Measurements from ENCODE around the gene KNOP1.

KNOP1 gene

DNA sequence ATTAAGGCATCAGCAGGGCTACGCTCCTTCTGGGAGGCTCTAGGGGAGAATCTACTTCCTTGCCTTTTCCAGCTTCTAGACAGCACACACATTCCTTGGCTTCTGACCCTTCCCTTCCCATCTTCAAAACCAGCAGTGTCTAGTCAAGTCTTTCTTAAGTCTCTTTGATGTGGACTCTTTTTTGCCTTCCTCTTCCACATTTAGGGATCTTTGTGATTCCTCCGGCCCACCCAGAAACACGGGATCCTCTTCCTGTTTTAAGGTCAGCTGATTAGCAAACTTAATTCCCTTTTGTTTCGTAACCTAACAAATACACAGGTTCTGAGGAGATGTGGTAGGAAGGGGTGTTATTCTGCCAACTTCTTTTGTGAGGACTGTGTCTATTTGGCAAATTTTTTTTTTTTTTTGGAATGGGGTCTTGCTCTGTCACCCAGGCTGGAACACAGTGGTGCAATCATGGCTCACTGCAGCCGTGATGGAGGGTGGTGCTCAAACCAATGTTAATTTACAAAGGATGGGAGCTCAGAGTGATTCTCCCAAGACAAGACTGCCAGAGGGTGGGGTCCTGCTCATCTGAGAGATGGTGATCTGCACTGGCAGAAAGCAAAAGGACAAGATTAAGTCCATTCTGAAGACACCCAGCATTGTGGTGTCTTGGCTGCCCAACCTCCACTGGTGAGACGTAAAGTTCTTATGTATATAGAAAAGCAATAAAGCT, 14.7 kb downstream of the KNOP1 start:
- Mint-ChIP-seq H3K4me1 (peaks cover 26% of the 10 kb centered on the region), H3K36me3 (peaks cover 15% of the 10 kb centered on the region)

GRCh38 chr16:19701091-19701490, 16.9 kb downstream of the KNOP1 start:
- Mint-ChIP-seq H3K9me3 (no peaks in the 10 kb centered on the region), H3K4me1 (peaks cover 46% of the 10 kb centered on the region), H3K36me3 (peaks cover 16% of the 10 kb centered on the region), H3K27me3 (no peaks in the 10 kb centered on the region), H3K27ac (no peak overlapping the region), H3K4me3 (no peak overlapping the region)

More for the DNA sequence above, 14.7 kb downstream of the KNOP1 start:
- Mint-ChIP-seq H3K27me3 (no peaks in the 10 kb centered on the region), H3K4me3 (no peak overlapping the region), H3K27ac (no peak overlapping the region), H3K9me3 (no peaks in the 10 kb centered on the region)

DNA sequence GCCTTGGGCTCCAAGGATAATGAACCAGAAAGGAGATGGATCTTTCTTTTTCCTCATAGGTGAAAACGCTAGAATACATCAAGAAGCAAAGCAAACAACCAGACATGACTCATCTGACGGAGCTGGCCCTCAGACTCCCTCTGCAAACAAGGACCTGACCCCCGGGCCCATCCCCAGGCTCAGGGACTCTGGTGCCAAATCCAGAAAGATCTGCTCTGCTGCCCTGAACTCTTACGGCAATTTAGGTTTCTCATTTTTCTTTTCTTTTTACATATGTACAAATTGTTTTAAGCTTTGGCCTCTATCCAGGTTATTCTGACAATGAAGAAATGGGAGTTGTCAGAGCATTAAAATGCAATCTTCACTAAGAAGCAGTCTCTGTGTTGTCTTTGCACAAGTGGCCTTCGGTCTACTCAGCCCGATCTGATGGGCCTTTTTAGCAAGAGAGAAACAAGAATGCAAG, 17.7 kb downstream of the KNOP1 start:
- H3K27ac Mint-ChIP-seq, result peak overlapping the region; percentile 79
- H3K36me3 Mint-ChIP-seq, result peaks cover 13% of the 10 kb centered on the region
- H3K9me3 Mint-ChIP-seq, result no peaks in the 10 kb centered on the region
- H3K27me3 Mint-ChIP-seq, result no peaks in the 10 kb centered on the region
- H3K4me3 Mint-ChIP-seq, result no peak overlapping the region
- H3K4me1 Mint-ChIP-seq, result peaks cover 51% of the 10 kb centered on the region

GRCh38 chr16:19699472-19699871, 18.6 kb downstream of the KNOP1 start:
- Mint-ChIP-seq H3K4me1 (peaks cover 57% of the 10 kb centered on the region), H3K36me3 (peaks cover 13% of the 10 kb centered on the region), H3K9me3 (no peaks in the 10 kb centered on the region), H3K27ac (no peak overlapping the region), H3K4me3 (no peak overlapping the region), H3K27me3 (no peaks in the 10 kb centered on the region)

- Mint-ChIP-seq H3K27me3 (no peaks in the 10 kb centered on the region), H3K4me3 (peak overlapping the region; percentile 49), H3K9me3 (no peaks in the 10 kb centered on the region), H3K36me3 (peaks cover 13% of the 10 kb centered on the region), H3K4me1 (peaks cover 63% of the 10 kb centered on the region), H3K27ac (peak overlapping the region; percentile 91)
These were observed 19.3 kb downstream of the KNOP1 start for GRCh38 chr16:19698480-19699465.

GRCh38 chr16:19697756-19698318, 20.2 kb downstream of the KNOP1 start:
- Mint-ChIP-seq H3K27ac (peak overlapping the region; percentile 91), H3K27me3 (no peaks in the 10 kb centered on the region), H3K4me1 (peaks cover 66% of the 10 kb centered on the region), H3K36me3 (peaks cover 15% of the 10 kb centered on the region), H3K9me3 (no peaks in the 10 kb centered on the region), H3K4me3 (no peak overlapping the region)

- Mint-ChIP-seq H3K4me3 (peak overlapping the region; percentile 51), H3K27me3 (no peaks in the 10 kb centered on the region), H3K36me3 (peaks cover 14% of the 10 kb centered on the region), H3K9me3 (no peaks in the 10 kb centered on the region), H3K27ac (peak overlapping the region; percentile 84), H3K4me1 (peaks cover 71% of the 10 kb centered on the region)
These were observed 21.1 kb downstream of the KNOP1 start for GRCh38 chr16:19696961-19697360.

DNA sequence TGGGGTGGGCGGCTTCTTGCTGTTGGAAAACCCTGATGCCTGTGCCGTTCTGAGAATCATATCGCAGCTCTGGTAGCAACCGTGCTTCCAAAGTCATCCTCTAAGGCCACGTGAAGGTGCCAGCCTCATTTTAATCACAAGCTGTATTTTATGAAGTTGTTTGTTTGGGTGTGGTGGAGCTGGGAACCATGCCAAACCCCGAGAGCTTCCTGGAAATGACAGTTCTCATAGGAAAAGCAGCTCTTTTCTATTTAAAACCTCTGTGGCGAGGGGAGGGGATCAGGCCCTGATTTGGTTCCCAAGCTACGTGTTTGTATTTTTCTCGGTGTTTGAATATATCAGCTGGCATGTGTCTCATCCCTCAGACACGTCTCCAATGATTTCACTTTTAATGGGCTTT, 21.7 kb downstream of the KNOP1 start:
- H3K9me3 Mint-ChIP-seq, result no peaks in the 10 kb centered on the region
- H3K4me1 Mint-ChIP-seq, result peaks cover 76% of the 10 kb centered on the region
- H3K27ac Mint-ChIP-seq, result peak overlapping the region; percentile 84
- peak overlapping the region; percentile 51 for H3K4me3 Mint-ChIP-seq
- peaks cover 12% of the 10 kb centered on the region for H3K36me3 Mint-ChIP-seq
- H3K27me3 Mint-ChIP-seq, result no peaks in the 10 kb centered on the region

DNA sequence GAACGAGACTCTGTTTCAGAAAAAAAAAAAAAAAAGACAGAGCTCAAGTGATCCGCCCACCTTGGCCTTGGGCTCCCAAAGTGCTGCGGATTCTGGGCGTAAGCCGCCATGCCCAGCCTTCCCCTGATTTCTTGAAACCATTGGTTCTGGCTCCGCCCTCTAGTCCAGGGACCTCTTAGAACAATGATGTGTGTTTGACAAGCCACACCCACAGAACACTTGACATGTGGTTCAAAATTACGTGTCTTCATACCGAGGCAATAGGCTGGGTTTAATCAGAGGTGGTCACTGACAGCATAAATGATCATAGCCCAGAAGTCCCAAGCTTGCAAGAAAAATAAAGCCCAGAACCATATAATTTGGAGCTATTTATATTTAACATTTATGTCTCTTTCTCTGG, 23.0 kb downstream of the KNOP1 start:
- H3K27me3 Mint-ChIP-seq, result no peaks in the 10 kb centered on the region
- peaks cover 9% of the 10 kb centered on the region for H3K36me3 Mint-ChIP-seq
- peak overlapping the region; percentile 59 for H3K27ac Mint-ChIP-seq
- no peak overlapping the region for H3K4me3 Mint-ChIP-seq
- H3K9me3 Mint-ChIP-seq, result no peaks in the 10 kb centered on the region
- peaks cover 74% of the 10 kb centered on the region for H3K4me1 Mint-ChIP-seq

- Mint-ChIP-seq H3K9me3 (no peaks in the 10 kb centered on the region), H3K27me3 (no peaks in the 10 kb centered on the region), H3K4me3 (peak overlapping the region; percentile 20), H3K27ac (peak overlapping the region; percentile 35), H3K4me1 (peaks cover 75% of the 10 kb centered on the region), H3K36me3 (peaks cover 7% of the 10 kb centered on the region)
These were observed 26.8 kb downstream of the KNOP1 start for GRCh38 chr16:19691161-19691711.

DNA sequence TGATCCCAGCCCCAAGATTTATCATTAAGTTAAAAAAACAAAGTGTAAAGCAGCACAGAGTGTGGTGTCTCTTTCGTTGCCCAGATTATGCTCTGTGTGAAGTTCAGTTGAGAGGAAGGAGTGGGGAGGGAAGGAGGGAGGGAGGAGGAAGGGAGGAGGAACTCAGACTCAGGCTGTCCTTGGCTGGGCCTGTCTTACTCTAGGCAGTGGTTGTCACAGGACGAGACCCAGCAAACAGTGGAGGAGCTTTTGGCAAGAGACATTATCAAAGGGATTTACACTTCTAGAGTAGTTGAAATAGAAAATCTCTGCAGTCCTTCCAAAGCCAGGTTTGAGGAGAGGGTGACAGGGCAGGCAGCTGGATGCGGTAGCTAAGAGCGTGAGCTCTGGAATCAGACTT, 27.8 kb downstream of the KNOP1 start:
- H3K36me3 Mint-ChIP-seq, result peaks cover 15% of the 10 kb centered on the region
- H3K27ac Mint-ChIP-seq, result peak overlapping the region; percentile 24

GRCh38 chr16:19689342-19689741, 28.7 kb downstream of the KNOP1 start:
- peaks cover 63% of the 10 kb centered on the region for H3K4me1 Mint-ChIP-seq
- H3K27me3 Mint-ChIP-seq, result no peaks in the 10 kb centered on the region
- no peak overlapping the region for H3K27ac Mint-ChIP-seq
- H3K9me3 Mint-ChIP-seq, result peaks cover 4% of the 10 kb centered on the region
- H3K36me3 Mint-ChIP-seq, result peaks cover 21% of the 10 kb centered on the region
- H3K4me3 Mint-ChIP-seq, result no peak overlapping the region

More for the DNA sequence above, 27.8 kb downstream of the KNOP1 start:
- Mint-ChIP-seq H3K4me3 (no peak overlapping the region), H3K27me3 (no peaks in the 10 kb centered on the region), H3K9me3 (peaks cover 2% of the 10 kb centered on the region), H3K4me1 (peaks cover 68% of the 10 kb centered on the region)

GRCh38 chr16:19688396-19689024, 29.5 kb downstream of the KNOP1 start:
- Mint-ChIP-seq H3K4me1 (peaks cover 57% of the 10 kb centered on the region), H3K27ac (peak overlapping the region; percentile 46), H3K9me3 (peaks cover 4% of the 10 kb centered on the region), H3K4me3 (no peak overlapping the region), H3K36me3 (peaks cover 26% of the 10 kb centered on the region), H3K27me3 (no peaks in the 10 kb centered on the region)

- H3K36me3 Mint-ChIP-seq, result peaks cover 26% of the 10 kb centered on the region
- no peak overlapping the region for H3K4me3 Mint-ChIP-seq
- peaks cover 4% of the 10 kb centered on the region for H3K9me3 Mint-ChIP-seq
- peaks cover 50% of the 10 kb centered on the region for H3K4me1 Mint-ChIP-seq
- H3K27me3 Mint-ChIP-seq, result no peaks in the 10 kb centered on the region
- no peak overlapping the region for H3K27ac Mint-ChIP-seq
These were observed 30.7 kb downstream of the KNOP1 start for GRCh38 chr16:19687279-19687678.

GRCh38 chr16:19685176-19685575, 32.9 kb downstream of the KNOP1 start:
- peaks cover 42% of the 10 kb centered on the region for H3K4me1 Mint-ChIP-seq

More at GRCh38 chr16:19685176-19685575, 32.9 kb downstream of the KNOP1 start:
- Mint-ChIP-seq H3K9me3 (peaks cover 4% of the 10 kb centered on the region), H3K36me3 (peaks cover 28% of the 10 kb centered on the region), H3K27me3 (no peaks in the 10 kb centered on the region), H3K27ac (no peak overlapping the region), H3K4me3 (no peak overlapping the region)

Measured in activated naive CD4-positive, alpha-beta T cell treated with anti-CD3 and anti-CD28 coated beads, Interleukin-2, amount 50 U/mL, for 24 hours (primary cell).